ENCODE results near the gene MCC. TPM values are rescaled to one million over a fixed set of nuclear protein-coding genes. Genes with fewer than 3 reads are reported as not detected.

Gene MCC
- total RNA-seq, 1 experiment from 2014 or later, result 0.60 TPM

GRCh38 chr5:113379936-113380806, 108.1 kb downstream of the MCC start:
- DNase-seq (ENCODE audit: low spot score), result no peak
- ChIA-PET POLR2A (ENCODE audit: low non-redundant PET) (no interaction called here), CTCF (no interaction called here)
- Histone ChIP-seq H3K36me3 (ENCODE audit: insufficient read depth, low read length, poor library complexity, severe bottlenecking) (no peaks in the 10 kb centered on the region), H3K27ac (ENCODE audit: low read depth, low read length, poor library complexity, severe bottlenecking) (no peak overlapping the region), H3K9me3 (ENCODE audit: low read depth, low read length, poor library complexity, severe bottlenecking) (no peaks in the 10 kb centered on the region), H3K4me1 (ENCODE audit: insufficient read depth, low read length, poor library complexity, severe bottlenecking) (no peaks in the 10 kb centered on the region), H3K4me3 (ENCODE audit: low read depth, low read length, poor library complexity, severe bottlenecking) (no peak overlapping the region), H3K27me3 (replicated peaks; ENCODE audit: insufficient read depth, low read depth, low read length, poor library complexity) (peaks cover 7% of the 10 kb centered on the region)
- TF ChIP-seq CTCF (conservative IDR thresholded peaks at IDR 0.05; ENCODE audit: low read depth, low read length), result no peak
- TF ChIP-seq EZH2 (IDR thresholded peaks at IDR 0.05; ENCODE audit: borderline replicate concordance, low read depth, low read length, poor library complexity, severe bottlenecking), result no peak
- BruUV-seq (replicated peaks), result no TSS peak
- intact Hi-C loops (cut with micrococcal nuclease; ENCODE audit: unreplicated experiment), result loop anchor here (1.0 to 2.0 kb wide), 2 partner anchors 133 to 226 kb away; partner anchors contain the start of gene YTHDC2

GRCh38 chr5:113378959-113379541, 109.2 kb downstream of the MCC start:
- POLR2A ChIA-PET (ENCODE audit: low non-redundant PET), result no interaction called here
- peak; percentile 84 for TF ChIP-seq CTCF (conservative IDR thresholded peaks at IDR 0.05; ENCODE audit: low read depth, low read length)
- TF ChIP-seq EZH2 (IDR thresholded peaks at IDR 0.05; ENCODE audit: borderline replicate concordance, low read depth, low read length, poor library complexity, severe bottlenecking), result no peak
- peak; percentile 68 for DNase-seq (ENCODE audit: low spot score)
- no peak overlapping the region for H3K4me3 ChIP-seq (ENCODE audit: low read depth, low read length, poor library complexity, severe bottlenecking)
- no peak overlapping the region for H3K27ac ChIP-seq (ENCODE audit: low read depth, low read length, poor library complexity, severe bottlenecking)
- CTCF ChIA-PET, result interaction anchor here (0.6 kb wide), 1 partner anchor 383 kb away, joined by 3 read pairs; no protein-coding TSS in a partner anchor
- H3K4me1 ChIP-seq (ENCODE audit: insufficient read depth, low read length, poor library complexity, severe bottlenecking), result no peaks in the 10 kb centered on the region
- intact Hi-C loops (cut with micrococcal nuclease; ENCODE audit: unreplicated experiment), result loop anchor here (1.0 to 2.0 kb wide), 2 partner anchors 134 to 227 kb away; partner anchors contain the start of gene YTHDC2
- no peaks in the 10 kb centered on the region for H3K36me3 ChIP-seq (ENCODE audit: insufficient read depth, low read length, poor library complexity, severe bottlenecking)
- H3K27me3 ChIP-seq (replicated peaks; ENCODE audit: insufficient read depth, low read depth, low read length, poor library complexity), result no peaks in the 10 kb centered on the region
- no TSS peak for BruUV-seq (replicated peaks)
- H3K9me3 ChIP-seq (ENCODE audit: low read depth, low read length, poor library complexity, severe bottlenecking), result no peaks in the 10 kb centered on the region

DNA sequence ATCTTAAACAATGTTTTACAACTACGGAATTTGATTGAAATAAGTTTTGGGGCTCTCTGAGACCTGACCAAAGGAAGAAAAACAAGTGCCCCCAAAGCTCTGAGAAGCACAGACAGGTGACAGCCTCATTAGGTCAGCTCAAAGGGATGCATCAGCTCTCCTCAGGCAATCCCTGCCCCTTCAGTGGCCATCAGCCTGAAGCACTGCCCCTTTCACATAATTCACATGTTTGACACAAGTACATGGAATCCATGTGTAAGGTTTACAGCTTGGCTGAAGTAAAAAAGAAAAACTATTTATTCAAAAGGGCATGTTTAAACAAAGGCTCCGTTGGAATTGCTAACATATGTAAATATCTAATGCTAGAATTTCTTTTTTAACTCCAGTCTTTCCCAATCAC, 109.7 kb downstream of the MCC start:
- BruUV-seq (replicated peaks), result no TSS peak
- no peak overlapping the region for H3K27ac ChIP-seq (ENCODE audit: low read depth, low read length, poor library complexity, severe bottlenecking)
- CTCF ChIA-PET, result no interaction called here
- no peaks in the 10 kb centered on the region for H3K36me3 ChIP-seq (ENCODE audit: insufficient read depth, low read length, poor library complexity, severe bottlenecking)
- intact Hi-C loops (cut with micrococcal nuclease; ENCODE audit: unreplicated experiment), result loop anchor here (2.0 kb wide), 1 partner anchor 134 kb away; the partner anchor contains the start of gene YTHDC2
- no peaks in the 10 kb centered on the region for H3K9me3 ChIP-seq (ENCODE audit: low read depth, low read length, poor library complexity, severe bottlenecking)
- POLR2A ChIA-PET (ENCODE audit: low non-redundant PET), result no interaction called here
- TF ChIP-seq EZH2 (IDR thresholded peaks at IDR 0.05; ENCODE audit: borderline replicate concordance, low read depth, low read length, poor library complexity, severe bottlenecking) (no peak), CTCF (conservative IDR thresholded peaks at IDR 0.05; ENCODE audit: low read depth, low read length) (no peak)
- no peaks in the 10 kb centered on the region for H3K27me3 ChIP-seq (replicated peaks; ENCODE audit: insufficient read depth, low read depth, low read length, poor library complexity)
- no peak for DNase-seq (ENCODE audit: low spot score)
- no peaks in the 10 kb centered on the region for H3K4me1 ChIP-seq (ENCODE audit: insufficient read depth, low read length, poor library complexity, severe bottlenecking)
- H3K4me3 ChIP-seq (ENCODE audit: low read depth, low read length, poor library complexity, severe bottlenecking), result no peak overlapping the region

Measured in A673 (cell line).